GOT3 (cell line): Measurements from ENCODE around the gene MARK4.
"Not testable (repeated sequence)": the region's sequence is repeated elsewhere in the genome, so short reads cannot be mapped to it uniquely, and the experiment has no call there.

Experiments used
- DNase-seq: peaks from one replicate; lab custom pipeline; 2025; ENCODE audit warnings: mixed read lengths; lab: John Stamatoyannopoulos, UW

The MARK4 gene

DNA sequence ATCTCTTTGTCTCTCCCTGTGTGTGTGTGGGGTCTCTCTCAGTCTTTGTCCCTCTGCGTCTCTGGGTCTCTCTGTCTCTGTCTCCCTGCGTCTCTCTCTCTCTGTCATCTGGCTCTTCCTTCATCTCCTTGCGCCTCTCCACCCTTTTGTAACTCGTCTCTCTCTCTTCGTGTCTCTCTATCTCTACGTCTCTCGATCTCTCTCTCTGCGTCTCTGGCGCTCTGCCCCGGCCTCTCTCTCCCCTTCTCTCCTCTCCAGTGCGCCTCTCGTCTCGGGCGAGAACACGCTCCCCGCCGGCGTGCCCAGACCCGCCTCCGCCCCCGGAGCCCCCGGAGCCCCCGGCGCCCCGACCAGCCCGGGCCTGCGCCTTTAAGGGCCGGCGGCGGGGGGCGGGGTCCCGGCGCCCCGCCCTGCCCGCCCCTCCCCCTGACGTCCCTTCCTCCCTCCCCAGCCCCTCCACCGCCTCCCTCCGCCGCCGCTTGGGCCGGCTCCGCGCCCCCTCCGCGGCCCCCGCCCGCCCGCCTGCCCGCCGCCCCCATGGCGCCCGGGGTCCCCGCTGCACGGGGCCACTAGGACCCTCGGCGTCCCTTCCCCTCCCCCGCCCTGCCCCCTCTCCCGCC is at the start of gene MARK4:
Gene MARK4, plus strand, starts transcription at position 440 of the 620 bp plus-strand sequence. CDS start 318 bp downstream, outside the sequence.
- DNase-seq = no peak

DNA sequence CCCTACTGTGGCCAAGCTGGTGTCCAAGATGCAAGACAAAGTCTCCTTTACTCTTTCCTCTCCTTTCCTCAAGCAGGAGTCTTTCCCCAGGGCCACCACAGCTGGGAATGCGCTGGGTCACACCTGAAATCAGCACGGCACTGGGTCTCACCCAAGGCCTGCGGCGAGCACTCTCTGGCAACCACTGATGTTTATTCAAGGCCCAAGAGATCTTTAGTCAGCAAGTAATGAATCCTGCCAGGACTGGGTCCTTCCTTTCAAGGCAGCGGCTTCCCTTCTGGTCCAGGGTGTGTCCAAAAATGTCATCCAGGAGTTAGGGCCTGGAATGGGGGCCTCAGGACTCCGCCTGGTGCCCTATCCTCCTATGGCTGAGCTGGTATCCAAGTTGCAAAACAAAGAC is 48.4 kb upstream of the MARK4 start:
- no peak for DNase-seq

DNA sequence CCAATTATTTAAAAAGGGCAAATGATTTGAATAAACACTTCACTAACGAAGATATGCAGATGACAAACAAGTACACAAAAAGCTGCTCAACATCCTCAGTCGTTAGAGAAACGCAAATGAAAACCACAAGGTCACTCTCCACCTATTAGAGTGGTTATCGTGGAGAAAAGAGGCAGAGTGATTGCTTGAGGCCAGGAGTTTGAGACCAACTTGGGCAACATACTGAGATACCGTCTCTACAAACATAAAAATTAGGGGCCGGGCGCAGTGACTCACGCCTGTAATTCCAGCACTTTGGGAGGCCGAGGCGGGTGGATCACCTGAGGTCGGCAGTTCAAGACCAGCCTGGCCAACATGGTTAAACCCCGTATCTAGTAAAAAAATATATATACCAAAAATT is 45.3 kb upstream of the MARK4 start:
- DNase-seq = no peak

DNA sequence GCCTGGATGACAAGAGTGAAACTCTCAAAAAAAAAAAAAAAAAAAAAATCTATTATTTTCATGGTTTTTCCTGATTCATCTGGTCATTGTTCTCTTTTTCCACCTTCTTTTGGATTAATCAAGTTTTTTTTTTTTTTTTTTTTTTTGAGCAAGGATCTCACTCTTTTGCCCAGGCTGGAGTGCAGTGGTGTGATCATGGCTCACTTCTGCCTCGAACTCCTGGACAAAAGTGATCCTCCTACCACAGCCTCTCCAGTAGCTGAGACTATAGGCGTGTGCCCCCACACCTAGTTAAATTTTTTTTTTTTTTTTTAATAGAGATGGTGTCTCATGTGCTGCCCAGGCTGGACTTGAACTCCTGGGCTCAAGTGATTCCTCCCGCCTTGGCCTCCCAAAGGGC is 44.7 kb upstream of the MARK4 start:
- no peak for DNase-seq

DNA sequence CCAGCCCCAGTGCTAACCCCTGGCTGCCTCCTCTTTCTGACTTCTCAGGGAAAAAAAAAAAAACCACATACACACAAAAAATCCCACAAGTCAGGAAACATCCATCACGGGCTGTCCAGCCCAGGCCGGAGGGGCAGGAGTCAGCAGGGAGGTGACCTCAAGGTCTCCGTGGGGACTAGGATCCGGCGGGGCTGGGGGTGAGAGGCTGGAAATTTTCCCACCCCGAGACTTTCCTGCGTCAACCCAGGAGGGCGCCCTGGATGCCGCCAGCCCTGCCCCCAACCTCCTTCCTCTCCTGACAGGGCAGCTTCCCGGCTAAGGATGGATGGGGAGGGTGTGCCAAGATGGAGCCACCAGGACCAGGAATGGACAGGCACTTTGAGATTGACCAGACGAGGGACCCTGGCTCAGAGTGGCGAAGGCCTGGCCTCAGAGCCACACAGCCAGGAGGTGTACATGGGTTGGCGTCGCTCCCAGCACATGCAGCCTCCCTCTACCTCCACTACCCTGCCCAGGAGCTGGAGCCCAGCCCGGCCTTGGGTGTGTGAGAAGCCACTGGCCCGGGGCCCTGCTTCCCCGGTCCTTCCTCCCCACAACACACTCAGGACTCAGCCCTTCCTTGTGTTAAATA is 39.2 kb upstream of the MARK4 start:
- no peak for DNase-seq

DNA sequence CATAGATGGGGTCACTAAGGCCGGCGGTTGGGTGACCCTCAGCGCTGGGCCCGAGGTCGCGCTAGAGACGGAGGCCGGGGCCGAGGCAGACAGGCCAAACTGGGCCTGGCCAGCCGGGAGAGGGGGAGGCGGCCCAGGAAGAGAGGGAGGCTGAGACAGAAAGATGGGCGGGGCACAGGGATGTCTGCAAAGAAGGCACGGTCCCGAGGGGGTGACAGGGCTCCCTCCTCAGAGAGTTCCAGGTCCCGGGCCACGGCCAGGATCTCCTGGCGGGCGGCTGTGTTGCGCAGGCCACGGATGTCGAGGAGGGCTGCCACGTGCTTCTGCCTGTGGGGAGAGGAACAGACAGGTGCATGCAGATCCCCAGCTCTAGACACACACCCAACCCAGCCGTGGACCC is 38.0 kb upstream of the MARK4 start:
- DNase-seq = no peak

DNA sequence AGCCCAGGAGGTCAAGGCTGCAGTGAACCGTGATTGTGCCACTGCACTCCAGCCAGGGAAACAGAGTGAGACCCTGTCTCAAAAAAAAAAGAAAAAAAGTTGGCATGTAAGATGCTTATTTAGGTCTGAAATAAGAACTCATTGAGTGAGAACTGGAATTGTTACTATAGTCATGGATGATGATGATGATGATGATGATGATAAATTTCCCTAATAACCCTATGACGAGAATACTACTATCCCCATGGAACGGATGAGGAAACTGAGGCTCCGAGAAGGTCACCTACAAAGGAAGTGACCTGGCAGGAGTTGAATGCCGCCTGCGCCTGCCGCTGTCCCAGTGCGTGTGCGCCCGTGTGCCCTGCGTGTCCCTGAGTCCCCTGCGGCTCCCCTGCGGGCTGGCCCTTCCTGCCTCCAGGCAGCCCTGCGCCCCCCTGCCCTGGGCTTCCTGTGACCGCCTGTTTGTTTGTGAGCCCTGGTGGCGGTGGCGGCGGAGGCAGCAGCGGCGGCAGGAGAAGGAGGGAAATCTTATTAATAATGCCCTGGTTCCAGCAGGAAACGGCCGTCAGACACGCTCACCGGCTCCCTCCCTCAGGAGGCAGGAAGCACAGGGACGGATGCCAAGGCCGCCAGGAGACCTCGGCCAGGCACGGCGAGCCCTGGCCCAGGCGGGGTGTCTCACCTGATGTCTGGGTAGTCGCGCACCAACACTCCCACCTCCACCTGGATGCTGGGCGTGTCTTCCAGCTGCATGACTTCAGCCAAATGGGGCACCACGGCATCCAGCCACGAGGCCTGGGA is 35.5 kb upstream of the MARK4 start:
- DNase-seq = no peak

DNA sequence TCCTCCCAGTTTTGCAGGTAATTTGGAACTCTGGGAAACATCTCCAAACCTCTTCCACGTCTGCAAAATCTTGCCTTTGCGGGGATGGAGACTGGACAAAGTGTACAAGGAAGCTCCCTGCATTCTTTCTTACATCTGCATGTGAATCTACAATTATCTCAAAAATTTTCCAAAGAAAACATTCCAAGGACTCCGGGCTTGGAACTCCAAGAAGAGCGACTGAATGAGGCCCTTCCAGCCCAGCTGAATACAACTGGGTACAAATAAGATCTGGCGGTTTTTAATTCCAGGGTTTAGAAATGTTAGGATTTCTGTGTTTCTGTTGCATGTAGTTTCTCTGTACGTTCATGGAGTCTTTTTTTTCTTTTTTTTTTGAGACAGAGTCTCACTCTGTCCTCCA is 34.4 kb upstream of the MARK4 start:
- DNase-seq = no peak

DNA sequence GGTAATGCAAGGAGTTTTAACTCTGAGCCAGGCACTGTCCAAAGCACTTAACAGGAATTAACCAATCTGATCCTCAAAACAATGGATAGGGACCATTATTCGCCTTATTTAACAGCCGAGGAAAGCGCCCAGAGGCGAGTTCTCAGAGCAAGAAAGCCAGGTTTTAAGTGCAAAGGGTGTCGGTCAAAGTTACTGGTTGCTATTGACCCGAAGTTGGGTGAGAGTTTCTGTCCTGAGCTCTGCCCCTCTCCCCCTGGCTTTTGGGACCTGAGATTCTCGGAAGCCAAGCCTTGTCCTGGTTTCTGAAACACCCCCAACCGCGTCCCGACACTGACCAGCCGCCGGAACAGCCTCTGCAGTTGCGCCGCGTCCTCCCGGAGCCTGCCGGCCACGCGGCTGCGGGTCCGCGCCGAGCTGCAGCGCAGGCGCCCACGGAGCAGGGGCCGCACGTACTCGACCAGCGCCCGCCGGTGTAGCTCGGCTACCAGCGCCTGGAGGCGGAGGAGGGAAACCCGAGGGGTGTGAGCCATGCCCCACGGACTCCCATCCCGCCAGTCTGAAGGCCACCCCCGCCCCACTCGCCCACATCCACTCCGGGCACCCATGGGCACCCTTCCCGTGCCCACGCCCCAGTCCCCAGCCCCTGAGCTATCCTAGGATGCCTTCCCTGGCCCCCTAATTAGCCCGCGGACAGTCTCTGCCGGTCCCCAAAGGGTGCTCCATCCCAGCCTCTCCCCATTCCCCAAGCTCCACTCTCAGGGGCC is 33.7 kb upstream of the MARK4 start:
- no peak for DNase-seq

DNA sequence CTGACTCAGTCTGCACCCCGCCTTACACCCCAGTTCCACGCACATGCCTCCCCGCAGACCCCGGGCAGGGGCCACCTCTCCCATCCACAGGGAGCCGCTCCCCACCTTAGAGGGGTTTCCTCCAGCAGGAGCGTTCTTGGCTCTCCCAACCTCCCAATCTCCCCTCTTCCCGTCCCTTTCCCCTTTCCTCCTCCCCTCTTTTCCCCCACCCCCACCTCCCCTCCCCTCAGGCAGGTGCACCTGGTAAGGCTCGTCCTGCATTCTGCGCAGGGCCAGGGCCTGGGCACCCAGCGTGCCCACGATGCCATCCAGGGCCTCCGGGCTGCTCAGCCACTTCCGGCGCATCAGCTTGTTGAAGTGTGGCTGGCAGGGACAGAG is 33.1 kb upstream of the MARK4 start:
- DNase-seq = no peak

DNA sequence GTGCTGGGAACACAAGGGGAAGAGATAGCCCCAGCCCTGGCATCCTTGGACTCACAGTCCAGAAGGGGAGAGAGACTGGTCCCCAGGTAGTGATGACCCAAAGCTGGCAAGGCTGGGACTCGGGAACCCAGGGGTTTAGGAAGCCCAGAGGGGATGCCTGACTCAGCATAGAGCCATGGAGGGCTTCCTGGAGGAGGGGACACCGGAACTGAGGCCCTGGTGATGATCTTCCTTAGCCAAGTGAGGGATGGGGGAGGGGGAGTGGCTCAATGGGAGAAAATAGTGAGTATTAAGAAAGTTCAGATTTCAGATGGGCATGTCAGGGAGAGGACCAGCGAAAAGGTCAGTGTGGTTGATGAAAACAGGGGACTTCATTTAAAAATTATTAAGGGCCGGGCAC is 32.6 kb upstream of the MARK4 start:
- DNase-seq = no peak

DNA sequence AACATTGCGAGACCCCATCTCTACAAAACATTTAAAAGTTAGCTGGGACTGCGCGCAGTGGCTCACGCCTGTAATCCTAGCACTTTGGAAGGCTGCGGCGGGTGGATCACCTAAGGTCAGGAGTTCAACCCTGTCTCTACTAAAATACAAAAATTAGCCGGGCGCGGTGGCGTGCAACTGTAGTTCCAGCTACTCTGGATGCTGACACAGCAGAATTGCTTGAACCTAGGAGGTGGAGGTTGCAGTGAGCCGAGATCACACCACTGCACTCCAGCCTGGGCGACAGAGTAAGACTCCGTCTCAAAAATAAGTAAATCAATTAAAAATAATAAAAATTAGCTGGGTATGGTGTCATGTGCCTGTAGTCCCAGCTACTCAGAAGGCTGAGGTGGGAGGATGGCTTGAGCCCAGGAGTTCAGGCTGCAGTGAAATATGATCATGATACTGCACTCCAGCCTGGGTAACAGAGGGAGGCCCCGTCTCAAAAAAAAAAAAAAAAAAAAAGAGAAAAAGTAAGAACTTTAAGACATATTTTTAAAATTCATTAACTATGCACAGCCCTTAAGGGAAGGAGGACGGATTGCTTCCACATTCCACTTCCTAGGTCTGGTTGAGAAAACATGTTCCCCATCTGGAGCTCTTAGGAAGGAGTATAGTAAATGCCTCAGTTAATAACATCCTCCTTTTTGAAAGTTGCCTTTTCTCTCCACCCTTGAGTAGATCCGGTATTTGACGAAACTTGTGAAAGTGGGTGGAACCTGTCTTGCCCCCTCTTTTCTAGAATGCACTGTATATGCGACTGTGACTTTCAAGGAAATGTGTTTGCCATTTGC is 31.9 kb upstream of the MARK4 start:
- DNase-seq = no peak

DNA sequence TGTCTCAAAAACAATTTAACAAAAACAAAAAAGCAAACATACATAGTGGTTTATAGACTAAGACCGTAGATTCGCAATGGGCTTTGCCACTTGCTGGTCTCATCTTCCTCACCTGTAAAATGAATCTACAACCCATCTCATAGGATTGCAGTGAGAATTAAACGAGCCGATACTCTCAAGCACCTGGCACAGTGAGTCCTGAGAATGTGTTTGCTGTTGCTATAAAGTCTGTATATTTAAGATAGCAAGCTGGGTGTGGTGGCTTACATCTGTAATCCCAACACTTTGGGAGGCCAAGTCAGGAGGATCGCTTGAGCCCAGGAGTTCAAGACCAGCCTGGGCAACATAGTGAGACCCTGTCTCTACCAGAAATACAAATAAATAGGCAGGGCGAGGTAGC is 28.3 kb upstream of the MARK4 start:
- DNase-seq = no peak

DNA sequence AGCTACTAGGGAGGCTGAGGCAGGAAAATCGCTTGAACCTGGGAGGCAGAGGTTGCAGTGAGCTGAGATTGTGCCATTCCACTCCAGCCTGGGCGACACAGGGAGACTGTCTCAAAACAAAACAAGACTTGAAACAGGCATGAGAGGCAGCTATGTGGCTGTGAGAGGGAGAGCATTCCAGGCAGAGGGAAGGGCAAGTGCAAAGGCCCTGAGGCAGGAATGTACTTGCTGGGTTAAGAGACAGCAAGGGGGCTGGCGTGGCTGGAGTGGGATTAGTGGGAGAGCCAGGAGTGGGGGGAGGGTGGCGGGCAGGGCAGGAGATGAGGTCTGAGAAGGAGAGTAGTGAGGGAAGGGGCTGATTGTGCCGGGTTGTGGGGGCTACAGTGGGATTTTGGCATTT is 27.2 kb upstream of the MARK4 start:
- no peak for DNase-seq

DNA sequence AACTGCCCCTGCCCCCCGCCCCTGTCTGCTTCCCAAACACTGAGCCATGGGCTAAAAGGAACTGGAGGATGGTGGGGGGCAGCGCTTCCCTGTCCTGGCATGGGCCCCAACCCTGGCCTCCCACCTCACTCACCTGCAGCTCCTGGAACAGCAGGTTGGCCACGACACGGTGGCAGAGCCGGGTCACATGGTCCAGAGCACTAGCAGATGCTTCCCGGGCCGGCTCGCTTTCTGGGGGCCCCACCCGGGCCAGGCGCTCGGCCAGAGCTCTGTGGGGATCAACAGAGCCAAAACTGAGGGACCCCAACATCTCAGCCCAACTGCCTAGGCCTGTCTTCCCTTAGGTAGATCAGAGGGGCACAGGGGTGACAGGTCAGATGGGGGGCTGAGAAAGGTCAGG is 26.4 kb upstream of the MARK4 start:
- DNase-seq = no peak

DNA sequence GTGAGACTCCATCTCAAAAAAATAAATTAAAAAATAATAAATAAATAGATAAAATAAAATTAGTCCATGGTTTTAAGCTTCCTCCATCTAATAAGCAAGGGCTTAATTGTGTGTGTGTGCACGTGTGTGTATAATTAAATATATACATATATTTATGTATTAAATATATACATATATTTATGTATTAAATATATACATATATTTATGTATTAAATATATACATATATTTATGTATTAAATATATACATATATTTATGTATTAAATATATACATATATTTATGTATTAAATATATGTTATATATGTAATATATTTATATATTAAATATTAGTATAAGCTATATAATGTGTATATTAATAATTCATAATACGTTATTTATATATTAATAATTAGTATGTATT is 22.0 kb upstream of the MARK4 start:
- not testable (repeated sequence) for DNase-seq

DNA sequence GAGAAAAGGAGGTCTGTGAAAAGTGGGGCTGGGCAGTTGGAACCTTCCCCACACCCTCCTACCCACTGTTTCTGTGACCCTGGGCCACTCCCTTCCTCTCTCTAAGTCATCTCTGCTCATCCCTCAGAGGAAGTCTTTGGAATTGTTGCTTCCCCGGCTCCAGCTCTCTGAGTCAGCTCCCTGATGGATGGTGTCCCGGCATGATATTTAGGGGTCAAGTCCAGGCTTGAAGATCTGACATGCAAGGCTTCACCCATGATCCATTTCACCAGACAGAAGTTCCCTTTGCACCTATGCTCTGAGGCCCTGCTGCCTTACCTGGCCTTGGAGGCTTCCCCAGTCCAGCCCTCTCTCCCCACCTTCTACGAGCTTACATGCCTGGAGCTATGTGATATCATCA is 19.2 kb upstream of the MARK4 start:
- no peak for DNase-seq

DNA sequence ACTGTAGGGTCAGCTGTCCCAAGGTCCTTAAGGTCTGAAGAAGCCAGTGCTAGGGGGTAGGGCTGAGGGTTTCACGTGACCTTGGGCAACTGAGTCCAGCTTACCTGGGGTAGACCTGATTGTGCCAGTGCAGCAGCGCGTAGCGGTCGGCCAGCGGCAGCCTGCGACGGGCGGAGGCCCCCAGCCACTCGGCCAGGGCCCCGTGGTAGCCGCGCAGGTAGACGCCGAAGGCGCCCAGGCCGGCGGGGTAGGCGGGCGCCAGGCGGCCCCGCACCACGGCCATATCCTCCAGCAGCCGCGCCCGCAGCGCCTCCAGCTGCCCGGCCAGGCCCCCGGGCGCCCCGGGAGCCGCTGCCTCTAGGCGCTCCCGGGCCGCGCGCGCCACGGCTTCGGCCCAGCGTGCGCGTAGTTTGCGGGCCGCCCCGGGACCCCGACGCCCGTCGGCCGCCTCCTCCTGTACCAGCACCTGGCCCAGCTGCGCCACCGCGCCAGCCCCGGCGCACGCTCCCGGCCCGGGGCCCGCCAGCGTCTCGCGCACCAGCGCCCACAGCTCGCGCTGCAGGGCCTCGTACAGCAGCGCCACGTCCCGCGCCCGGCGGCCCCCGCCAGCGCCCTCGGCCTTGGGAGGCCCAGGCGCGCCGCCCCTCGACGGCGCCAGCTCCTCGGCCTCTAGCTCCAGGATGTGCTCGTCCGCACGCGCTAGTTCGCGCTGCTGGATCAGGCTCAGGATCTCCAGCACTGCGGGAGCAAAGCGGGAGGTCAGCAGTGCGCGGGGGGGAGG is 16.8 kb upstream of the MARK4 start:
- no peak for DNase-seq

DNA sequence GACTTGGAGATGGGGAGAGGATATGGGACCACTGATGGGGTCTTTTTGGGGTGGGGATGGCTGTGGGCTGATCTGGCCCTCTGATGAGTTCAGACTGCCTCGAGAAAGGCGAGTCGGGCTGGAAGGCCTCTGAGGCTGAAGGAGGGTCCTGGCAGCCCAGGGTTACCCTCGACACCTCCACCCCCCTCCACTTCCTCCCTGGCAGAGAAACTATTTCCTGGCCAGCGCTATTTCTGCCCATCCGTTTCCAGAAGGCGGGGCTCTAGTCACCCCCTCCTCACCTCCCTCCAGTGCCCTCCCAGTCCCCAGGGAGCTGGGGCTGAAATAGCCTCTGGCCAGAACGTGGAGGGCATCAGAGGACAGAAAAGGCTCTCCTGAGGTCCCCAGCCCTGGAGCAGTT is 15.6 kb upstream of the MARK4 start:
- no peak for DNase-seq

DNA sequence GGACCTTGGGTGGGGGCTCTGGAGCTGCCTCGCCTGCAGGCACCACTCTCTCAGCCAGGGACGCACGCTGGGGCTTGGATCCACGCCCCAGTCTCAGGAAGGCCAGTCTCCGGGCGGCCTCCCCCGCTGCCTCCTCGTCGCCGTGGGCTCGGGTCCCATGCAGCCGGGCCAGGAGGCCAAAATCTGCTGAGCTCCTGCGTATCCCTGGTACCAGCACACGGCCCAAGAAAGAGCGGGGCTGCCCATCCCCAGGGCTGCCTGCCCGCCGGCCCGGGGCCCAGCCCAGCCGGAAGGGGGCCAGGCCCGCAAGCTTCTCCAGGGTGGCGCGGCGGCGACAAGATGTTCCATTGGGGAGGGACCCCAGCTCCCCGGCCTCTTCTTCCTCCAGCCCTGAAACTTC is 12.5 kb upstream of the MARK4 start:
- no peak for DNase-seq

DNA sequence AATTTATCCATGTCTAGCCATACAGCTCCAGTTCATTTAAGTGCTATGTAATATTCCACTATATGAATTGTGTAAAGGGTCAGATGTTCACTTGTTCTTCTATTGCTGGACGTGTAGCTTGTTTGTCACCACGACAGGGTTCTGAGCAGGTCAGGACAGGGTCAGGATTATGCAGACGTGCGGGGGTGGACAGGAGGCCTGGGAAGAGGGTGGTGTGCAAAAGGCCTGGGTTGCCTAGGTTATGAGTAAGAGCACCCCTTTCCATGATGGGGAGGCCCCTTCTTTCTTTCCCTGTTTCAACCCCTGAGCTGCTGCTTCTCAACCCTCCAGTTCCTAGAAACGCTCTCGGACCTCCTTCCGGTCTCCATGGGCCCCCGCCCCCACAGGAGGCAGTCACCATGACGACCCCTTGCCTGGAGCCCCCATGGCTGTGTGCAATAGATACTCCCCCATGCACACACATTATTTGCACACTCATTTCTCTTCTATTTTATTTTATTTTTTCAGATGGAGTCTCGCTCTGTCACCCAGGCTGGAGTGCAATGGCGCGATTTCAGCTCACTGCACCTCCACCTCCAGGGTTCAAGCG is 7.8 kb upstream of the MARK4 start:
- DNase-seq = no peak
